AG09309 (cell line): ENCODE measurements around the gene DNAH2.
"Not testable (repeated sequence)": the region's sequence is repeated elsewhere in the genome, so short reads cannot be mapped to it uniquely, and the experiment has no call there.

Source experiments
- DNase-seq: peaks from one replicate; pipeline ENCODE4 v3.0.0-alpha.2; 2010; ENCODE audit warnings: low read depth
- H3K4me3 ChIP-seq: 2 replicates; pipeline ENCODE4 v1.5.1; 2011; ENCODE audit warnings: mild to moderate bottlenecking, low read depth, low read length, moderate library complexity; ENCODE audit not compliant: control insufficient read depth
- CTCF ChIP-seq: IDR thresholded peaks from 2 replicates; pipeline ENCODE4 v1.5.1; 2011; ENCODE audit warnings: mild to moderate bottlenecking, low read depth, low read length, inconsistent platforms; ENCODE audit not compliant: insufficient read depth, control insufficient read depth; ENCODE audit errors: missing control alignments

The DNAH2 gene

DNA sequence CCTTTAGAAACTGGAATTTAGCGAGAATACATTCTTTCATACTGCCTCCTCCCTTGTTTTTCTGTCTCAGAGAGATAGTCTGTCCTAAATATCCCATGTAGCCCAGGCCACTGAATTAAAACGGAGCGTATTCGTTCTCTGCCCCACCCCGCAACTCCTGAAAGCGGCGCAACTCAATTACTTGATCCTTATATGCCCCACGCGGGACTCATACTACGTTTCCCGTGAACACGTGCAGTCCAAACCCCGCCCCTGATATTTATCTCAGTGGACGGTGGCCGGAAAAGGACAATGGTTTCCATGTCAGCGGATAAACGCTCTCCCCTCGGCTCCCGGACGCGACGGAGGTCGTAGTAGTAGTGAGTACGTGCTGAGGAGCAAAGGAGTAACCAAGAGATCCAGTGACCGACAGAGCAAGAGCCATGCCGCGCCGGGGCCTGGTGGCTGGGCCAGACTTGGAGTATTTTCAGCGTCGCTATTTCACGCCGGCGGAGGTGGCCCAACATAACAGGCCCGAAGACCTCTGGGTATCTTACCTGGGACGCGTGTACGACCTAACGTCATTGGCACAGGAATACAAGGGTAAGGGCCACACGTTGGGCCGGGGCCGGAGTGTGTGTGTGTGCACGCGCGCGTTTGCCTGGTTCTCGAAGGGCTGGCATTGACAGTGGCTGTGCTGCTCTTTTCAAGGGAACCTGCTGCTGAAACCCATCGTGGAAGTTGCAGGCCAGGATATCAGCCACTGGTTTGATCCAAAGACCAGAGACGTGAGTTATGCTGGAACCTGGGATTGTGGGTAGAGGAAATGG, 140.4 kb downstream of the DNAH2 start, which contains the start of gene CYB5D1:
CYB5D1 (plus strand) TSS at position 291 of the 809 bp plus-strand sequence; CDS start at position 423, 132 bp downstream.
- H3K4me3 ChIP-seq: peak within 1 kb of the TSS; percentile 83
- TF ChIP-seq CTCF: no peak
- DNase-seq: peak; percentile 68

- peak overlapping the region; percentile 83 for H3K4me3 ChIP-seq
- no peak for DNase-seq
- TF ChIP-seq CTCF: peak; percentile 59
These were observed 140.9 kb downstream of the DNAH2 start for GRCh38 chr17:7858522-7858810.

GRCh38 chr17:7859028-7859427, 141.5 kb downstream of the DNAH2 start:
- TF ChIP-seq CTCF: no peak
- H3K4me3 ChIP-seq: peak overlapping the region; percentile 83
- no peak for DNase-seq

DNA sequence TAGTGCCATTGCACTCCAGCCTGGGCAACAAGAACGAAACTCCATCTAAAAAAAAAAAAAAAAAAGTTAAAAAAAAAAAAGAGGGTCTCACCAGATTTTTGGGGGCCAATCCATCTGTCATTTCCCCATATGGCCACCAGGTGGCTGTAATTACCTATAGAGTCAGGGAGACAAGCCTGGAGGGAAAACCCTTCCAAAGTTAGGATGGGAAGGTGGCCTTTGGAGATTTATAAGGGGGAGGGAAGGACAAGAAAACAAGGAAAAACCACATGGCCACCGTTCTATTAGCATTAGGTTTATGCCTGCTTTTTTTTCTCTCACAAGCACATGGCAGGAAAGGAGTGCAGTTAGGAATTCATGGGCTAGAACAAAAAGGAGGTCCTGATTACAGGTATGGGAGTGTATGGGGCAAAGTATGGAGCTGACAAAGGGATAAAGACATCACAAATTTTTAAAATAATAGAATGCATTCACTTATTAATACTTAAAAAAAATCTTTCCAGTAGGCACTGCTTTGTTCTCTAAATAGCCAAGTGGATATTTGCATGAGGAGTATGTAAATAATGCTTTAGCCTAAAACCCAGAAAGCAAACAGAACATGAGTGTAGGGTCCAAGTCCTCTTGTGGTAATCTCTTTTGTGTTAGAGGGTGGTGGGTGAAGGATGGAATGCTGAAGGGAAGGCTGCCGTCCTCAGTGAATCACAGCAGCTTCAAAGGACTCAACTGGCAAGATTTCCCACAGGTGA, 145.3 kb downstream of the DNAH2 start:
- TF ChIP-seq CTCF: peak; percentile 71
- no peak for DNase-seq
- H3K4me3 ChIP-seq: no peak overlapping the region

GRCh38 chr17:7864384-7864783, 146.8 kb downstream of the DNAH2 start:
- H3K4me3 ChIP-seq, DNase-seq: not testable (repeated sequence)

DNA sequence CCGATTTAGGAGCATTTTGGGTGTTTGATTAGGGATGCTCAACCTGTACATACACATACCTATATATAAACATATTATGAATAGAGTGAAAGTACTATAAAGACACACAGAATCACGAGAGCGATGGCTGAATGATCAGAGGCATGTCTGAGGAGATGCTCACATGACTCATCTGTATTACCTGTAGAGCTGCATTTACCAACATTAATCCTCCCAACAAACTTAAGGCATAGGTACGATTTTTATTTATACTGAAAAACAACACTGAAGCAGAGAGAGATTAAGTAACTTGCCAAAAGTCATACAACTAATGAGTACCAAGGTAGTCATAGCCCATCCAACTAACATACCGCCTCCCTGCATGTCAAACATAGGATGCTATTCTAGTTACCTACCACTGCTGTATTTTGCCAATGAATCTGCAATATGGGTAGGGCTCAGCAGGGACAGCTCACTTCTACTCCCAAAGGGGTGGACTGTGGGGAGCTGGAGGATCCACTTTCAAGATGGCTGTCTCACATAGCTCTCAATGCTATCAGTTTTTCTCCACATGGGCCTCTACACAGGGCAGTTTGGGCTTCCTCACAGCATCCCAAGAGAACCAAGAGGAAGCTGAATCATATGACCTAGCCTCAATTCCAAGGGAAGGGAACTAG, 147.6 kb downstream of the DNAH2 start:
- TF ChIP-seq CTCF: no peak
- DNase-seq: no peak
- H3K4me3 ChIP-seq: no peak overlapping the region

GRCh38 chr17:7867881-7868329, 150.4 kb downstream of the DNAH2 start:
- no peak for DNase-seq
- TF ChIP-seq CTCF: no peak
- H3K4me3 ChIP-seq: no peak overlapping the region
